Chondrocyte (in vitro differentiated cells): Measurements from ENCODE around the gene ATP8B4. TPM values are rescaled to one million over a fixed set of nuclear protein-coding genes. Genes with fewer than 3 reads are reported as not detected.

Experiments
- DNase-seq: peaks from one replicate; pipeline ENCODE4 v3.0.0; 2021; ENCODE audit warnings: mixed read lengths, low spot score
- H3K27ac Mint-ChIP-seq: one replicate; pipeline ENCODE4 v1.8.0; 2021; ENCODE audit warnings: mild to moderate bottlenecking, moderate library complexity, mixed read lengths; ENCODE audit not compliant: unreplicated experiment
- H3K27me3 Mint-ChIP-seq: 2 replicates; pipeline ENCODE4 v1.8.0; 2021; ENCODE audit warnings: low read depth, mixed read lengths
- H3K36me3 Mint-ChIP-seq: 2 replicates; pipeline ENCODE4 v1.8.0; 2021; ENCODE audit warnings: low read depth, mixed read lengths
- H3K4me1 Mint-ChIP-seq: 2 replicates; pipeline ENCODE4 v1.8.0; 2021; ENCODE audit warnings: low read depth, mild to moderate bottlenecking, mixed read lengths
- H3K4me3 Mint-ChIP-seq: one replicate; pipeline ENCODE4 v1.8.0; 2021; ENCODE audit warnings: mild to moderate bottlenecking, moderate library complexity, mixed read lengths; ENCODE audit not compliant: unreplicated experiment
- H3K9me3 Mint-ChIP-seq: 2 replicates; pipeline ENCODE4 v1.8.0; 2021; ENCODE audit warnings: low read depth, mixed read lengths
- total RNA-seq: library from RNA; stranded (reverse); gene quantifications from 3 replicates; pipeline ENCODE4 v1.2.1, GENCODE V29; 2021
- TF ChIP-seq, protein P1 (sequence below): fragments of 200-600 bp; sonication (generic); IDR thresholded peaks from 2 replicates; pipeline ENCODE4 v1.5.0; 2021; ENCODE audit warnings: antibody characterized with exemption, mild to moderate bottlenecking, moderate library complexity

Gene ATP8B4
- total RNA-seq, 1 donor from 2014 or later, result not detected

DNA sequence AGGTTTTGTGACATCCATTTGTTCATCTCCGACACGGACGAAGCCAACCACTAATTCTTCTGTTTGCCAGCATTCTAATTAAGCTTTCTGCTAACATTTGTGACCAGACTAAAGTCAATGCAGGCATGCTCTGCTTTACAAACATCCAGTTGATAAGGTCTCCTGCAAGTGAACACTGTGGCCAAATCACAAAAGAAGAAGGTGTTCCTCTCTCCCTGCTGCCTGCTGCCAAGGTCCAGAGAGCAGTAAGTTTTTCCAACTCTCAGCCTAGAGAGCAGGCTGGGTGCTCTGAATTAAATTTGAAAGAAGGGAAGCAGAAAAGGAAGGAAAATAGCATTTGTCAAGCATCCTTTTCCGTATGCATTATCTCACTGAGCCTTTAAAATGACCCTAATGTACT, 133.6 kb downstream of the ATP8B4 start:
- Mint-ChIP-seq H3K4me1 (no peaks in the 10 kb centered on the region), H3K9me3 (no peaks in the 10 kb centered on the region), H3K4me3 (no peak overlapping the region), H3K27ac (no peak overlapping the region), H3K27me3 (peaks cover 9% of the 10 kb centered on the region), H3K36me3 (no peaks in the 10 kb centered on the region)
- DNase-seq, result no peak
- TF ChIP-seq, protein P1, sequence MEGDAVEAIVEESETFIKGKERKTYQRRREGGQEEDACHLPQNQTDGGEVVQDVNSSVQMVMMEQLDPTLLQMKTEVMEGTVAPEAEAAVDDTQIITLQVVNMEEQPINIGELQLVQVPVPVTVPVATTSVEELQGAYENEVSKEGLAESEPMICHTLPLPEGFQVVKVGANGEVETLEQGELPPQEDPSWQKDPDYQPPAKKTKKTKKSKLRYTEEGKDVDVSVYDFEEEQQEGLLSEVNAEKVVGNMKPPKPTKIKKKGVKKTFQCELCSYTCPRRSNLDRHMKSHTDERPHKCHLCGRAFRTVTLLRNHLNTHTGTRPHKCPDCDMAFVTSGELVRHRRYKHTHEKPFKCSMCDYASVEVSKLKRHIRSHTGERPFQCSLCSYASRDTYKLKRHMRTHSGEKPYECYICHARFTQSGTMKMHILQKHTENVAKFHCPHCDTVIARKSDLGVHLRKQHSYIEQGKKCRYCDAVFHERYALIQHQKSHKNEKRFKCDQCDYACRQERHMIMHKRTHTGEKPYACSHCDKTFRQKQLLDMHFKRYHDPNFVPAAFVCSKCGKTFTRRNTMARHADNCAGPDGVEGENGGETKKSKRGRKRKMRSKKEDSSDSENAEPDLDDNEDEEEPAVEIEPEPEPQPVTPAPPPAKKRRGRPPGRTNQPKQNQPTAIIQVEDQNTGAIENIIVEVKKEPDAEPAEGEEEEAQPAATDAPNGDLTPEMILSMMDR, result no peak

DNA sequence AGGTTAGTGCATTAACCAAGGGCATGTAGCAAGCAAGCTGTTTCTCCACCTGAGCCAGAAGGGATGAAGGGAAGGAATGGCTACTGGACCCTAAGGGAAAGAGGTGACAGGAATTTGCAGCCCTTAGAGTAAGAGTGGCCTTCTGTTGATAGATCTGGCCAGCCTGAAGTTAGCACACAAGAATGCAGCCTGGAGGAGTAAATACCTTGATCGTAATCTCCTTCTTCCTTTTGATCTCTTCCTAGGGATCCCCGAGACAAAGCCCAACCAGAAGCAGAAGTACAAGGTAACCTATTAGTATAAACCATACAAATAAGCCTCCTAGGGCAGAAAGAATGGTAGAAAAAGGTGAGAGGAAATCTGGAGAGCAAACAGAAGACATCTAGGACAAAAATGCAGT, 134.6 kb downstream of the ATP8B4 start:
- Mint-ChIP-seq H3K4me1 (no peaks in the 10 kb centered on the region), H3K27me3 (peaks cover 16% of the 10 kb centered on the region), H3K27ac (no peak overlapping the region), H3K4me3 (no peak overlapping the region), H3K9me3 (no peaks in the 10 kb centered on the region), H3K36me3 (no peaks in the 10 kb centered on the region)
- DNase-seq, result no peak
- TF ChIP-seq, protein P1, result no peak

DNA sequence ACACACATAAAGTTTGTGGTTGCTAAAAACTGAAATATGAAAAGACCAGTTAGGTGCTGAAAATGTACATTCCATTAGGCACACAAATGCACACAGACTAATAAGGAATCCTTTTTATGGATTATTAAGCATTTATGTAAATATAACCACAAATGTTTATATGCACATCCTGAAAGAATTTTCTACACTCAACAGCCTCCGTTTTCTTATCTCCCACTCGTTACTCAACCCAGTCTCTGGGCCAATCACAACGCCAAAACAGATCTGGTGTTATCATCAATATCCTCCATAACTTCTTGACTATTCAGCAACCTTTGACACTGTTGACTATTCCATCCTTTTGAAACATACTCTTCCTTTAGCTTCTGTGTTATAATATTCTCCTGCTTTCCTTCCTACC, 136.4 kb downstream of the ATP8B4 start:
- H3K4me3 Mint-ChIP-seq, result no peak overlapping the region
- no peak overlapping the region for H3K27ac Mint-ChIP-seq
- DNase-seq, result no peak
- no peaks in the 10 kb centered on the region for H3K4me1 Mint-ChIP-seq
- TF ChIP-seq, protein P1, result no peak
- no peaks in the 10 kb centered on the region for H3K9me3 Mint-ChIP-seq
- H3K27me3 Mint-ChIP-seq, result peaks cover 19% of the 10 kb centered on the region
- no peaks in the 10 kb centered on the region for H3K36me3 Mint-ChIP-seq

DNA sequence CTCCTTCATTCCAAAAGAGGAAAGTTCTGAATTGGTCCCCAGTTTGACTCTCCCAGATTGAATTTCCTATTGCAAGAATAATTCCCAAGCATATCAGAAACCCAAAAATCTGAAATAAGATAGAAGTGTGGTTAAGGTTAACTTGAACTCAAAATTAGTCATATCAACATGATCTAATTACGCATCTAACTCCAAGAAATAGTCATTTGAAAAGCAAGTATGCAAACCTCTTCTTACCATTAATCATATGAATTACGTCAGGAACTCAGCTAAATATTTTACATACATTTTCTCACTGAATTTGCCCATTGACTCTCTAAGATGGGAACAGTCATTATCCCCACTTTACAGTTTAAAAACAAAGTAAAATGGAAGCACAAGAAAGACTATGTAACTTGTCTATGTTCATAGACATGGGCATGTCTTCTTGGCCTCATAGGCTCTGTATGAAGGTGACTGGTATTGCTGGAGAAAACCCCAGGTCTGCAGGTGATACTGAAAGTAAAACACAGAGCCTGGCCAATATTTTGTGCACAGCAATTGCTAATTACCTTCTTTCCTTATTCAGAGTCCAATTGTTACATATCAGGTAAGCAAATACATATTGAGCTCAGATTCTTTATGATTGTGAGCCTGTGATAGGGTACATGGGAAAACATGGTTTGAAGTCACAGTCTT, 139.2 kb downstream of the ATP8B4 start:
- no peak overlapping the region for H3K4me3 Mint-ChIP-seq
- no peaks in the 10 kb centered on the region for H3K9me3 Mint-ChIP-seq
- TF ChIP-seq, protein P1, result no peak
- H3K4me1 Mint-ChIP-seq, result no peaks in the 10 kb centered on the region
- H3K27me3 Mint-ChIP-seq, result peaks cover 13% of the 10 kb centered on the region
- H3K27ac Mint-ChIP-seq, result no peak overlapping the region
- no peaks in the 10 kb centered on the region for H3K36me3 Mint-ChIP-seq
- no peak for DNase-seq

DNA sequence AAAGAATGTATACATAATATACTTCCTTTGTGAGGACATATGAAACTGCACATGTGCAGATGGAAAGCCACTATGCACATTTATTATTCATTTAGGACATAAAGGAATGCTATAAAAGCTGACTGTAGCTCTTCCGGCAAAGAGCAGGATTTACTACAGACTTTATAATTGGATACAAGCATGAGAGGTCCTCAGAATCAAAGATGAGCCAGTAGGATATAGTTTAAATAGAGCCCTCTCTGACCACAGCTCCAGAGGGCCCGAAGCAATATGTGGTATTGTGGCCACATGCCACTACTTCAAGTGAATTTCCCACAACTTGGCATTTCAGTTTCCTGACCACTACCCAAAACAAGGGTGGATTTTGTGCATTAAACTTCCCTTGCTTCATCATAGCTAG, 140.9 kb downstream of the ATP8B4 start:
- Mint-ChIP-seq H3K27ac (no peak overlapping the region), H3K4me1 (no peaks in the 10 kb centered on the region), H3K36me3 (no peaks in the 10 kb centered on the region), H3K27me3 (peaks cover 18% of the 10 kb centered on the region), H3K4me3 (no peak overlapping the region), H3K9me3 (no peaks in the 10 kb centered on the region)
- TF ChIP-seq, protein P1, result no peak
- DNase-seq, result no peak
